HG03460 (cell line): Measurements from ENCODE around the gene C6.

Source experiments
- ATAC-seq: cut with Tn5 transposase; IDR thresholded peaks from one replicate; pipeline ENCODE4 v1.9.1; 2021; ENCODE audit not compliant: unreplicated experiment

Gene C6

GRCh38 chr5:41127967-41128690 is 85.2 kb downstream of the C6 start:
- ATAC-seq: no peak

DNA sequence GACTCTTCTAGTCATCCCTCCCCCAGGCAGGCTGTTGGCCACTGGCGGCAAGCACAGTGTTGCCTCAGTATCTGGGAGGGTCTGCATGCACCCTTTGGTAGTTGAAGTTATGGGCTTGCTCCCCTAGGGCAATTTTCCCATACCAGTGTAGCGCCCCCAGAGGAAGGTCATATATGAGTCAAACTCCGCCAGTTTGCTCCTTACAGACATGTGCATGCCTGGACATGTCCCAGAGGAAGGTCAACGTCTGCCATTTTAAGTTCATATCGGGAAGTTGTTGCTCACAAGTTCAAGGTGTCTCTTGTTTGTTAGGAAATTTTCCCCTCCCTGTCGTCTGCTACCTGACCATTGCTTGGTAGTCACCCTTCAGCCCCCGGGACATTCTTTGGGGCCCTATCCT is 90.9 kb downstream of the C6 start:
- ATAC-seq: no peak

DNA sequence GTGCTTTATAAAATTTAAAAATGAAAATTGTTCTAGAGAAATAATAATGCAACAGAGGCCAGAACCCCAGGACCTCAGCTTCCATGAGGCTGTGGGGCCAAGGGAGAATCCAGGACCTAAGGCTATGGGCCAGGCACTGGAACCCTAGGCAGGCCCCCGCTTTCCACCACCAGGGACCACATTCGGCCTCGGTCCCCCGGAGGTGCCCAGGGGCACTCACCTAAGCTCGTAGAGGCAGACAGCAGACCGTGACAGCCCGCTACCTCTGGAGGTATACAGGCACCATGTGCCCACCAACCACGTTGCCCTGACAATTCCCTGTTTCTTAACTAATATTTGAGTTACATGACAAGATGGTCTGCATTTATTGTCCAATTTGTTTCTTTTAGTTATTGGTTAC is 92.7 kb downstream of the C6 start:
- no peak for ATAC-seq

GRCh38 chr5:41118177-41118576 is 95.2 kb downstream of the C6 start:
- no peak for ATAC-seq

GRCh38 chr5:41115281-41115680 is 98.1 kb downstream of the C6 start:
- ATAC-seq: no peak

DNA sequence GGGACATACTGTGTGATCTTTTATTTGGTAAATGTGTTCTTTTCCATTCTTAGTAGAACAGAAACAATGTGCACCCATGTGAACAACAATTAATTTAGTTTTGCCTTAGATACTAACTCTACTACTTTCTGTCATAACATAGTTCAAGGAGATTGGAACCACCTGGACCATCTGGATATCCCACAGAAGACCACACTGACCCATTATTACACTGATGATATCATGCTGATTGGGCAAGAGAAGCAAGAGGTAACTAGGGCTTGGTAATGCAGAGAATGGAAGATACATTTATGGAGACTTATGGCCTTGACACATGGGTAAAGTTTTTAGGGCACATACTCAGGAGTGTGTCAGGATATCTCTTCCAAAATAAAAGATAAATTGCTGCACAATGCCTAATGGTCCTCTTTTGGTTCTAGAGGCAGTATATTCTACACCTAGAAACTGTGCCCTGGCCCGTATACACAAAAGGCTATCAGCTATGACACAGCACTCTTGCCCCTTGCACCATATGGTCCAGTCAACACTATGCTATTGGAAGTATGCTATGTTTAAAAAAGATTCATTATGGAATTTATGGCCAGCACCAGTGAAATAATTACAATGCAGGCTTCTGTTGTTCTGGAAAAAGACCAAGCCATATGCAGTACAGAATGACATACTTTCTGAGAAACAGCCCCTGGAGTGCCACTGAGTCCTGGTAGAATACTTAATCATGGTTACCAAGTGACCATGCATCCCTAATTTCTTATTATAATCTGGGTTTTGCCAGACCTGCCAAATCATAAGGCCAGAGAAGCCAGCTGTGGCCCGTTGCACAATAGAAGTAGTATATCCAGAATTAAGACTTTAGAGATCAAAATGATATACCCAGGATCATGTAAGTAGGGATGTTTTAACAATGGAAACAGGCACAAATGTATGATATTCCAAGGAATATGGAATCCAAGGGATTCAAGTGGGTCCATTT is 100.6 kb downstream of the C6 start:
- no peak for ATAC-seq

DNA sequence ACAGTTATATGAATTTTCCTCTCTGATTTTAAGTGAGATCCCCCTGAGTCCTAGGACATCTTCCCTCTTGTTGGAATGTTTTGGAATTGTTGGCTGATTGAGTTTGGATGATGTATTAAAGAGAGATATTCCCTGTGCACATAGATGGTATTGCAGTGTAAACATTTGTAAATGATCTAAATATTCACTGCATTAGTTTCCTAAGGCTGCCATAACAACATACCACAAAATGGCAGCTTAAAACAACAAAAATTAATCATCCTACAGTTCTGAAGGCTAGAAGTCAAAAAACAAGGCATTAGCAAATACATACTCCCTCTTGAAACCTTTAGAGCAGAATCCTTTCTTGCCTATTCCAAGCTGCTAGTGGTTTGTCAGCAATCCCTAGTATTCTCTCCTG is 104.1 kb downstream of the C6 start:
- ATAC-seq: no peak

- no peak for ATAC-seq
Measured at GRCh38 chr5:41102341-41102740, 111.0 kb downstream of the C6 start.

- no peak for ATAC-seq
Measured at GRCh38 chr5:41097642-41098041, 115.7 kb downstream of the C6 start.

- ATAC-seq: no peak
Measured at GRCh38 chr5:41095324-41096101, 117.8 kb downstream of the C6 start.

DNA sequence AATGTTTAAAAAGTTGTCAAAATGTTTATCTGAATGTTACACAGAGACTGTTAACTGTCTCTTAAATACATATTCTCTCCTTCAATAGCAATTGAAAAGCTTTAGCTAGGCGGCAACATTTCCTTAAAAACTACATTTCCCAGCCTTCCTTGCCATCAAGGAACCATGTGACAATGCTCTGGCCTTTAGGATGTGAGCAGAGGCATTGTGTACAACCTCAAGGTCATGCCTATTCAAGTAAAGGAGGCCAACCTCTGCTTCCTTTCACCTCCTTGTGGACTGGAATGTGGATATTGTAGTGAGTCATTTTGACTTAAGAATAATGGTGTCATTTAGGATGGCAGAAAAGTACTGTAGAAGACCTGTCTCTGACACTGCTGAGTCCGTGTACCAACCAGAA is 118.5 kb downstream of the C6 start:
- no peak for ATAC-seq

GRCh38 chr5:41093803-41094202 is 119.5 kb downstream of the C6 start:
- ATAC-seq: no peak
